HEK293 (cell line): ENCODE measurements around the gene ADGRF1.
A peak's percentile ranks its signal among the peaks of the same experiment; 100 is the strongest.

ENCODE experiments used
- CTCF ChIA-PET: fragments of 350-600 bp; formaldehyde crosslinking; extraction: SDS; loops from one replicate; lab custom pipeline; 2021; ENCODE audit warnings: antibody characterized with exemption; lab: Yijun Ruan, JAX
- POLR2A ChIA-PET: fragments of 300-600 bp; formaldehyde crosslinking; extraction: SDS; loops from one replicate; lab custom pipeline; 2020; ENCODE audit warnings: antibody characterized with exemption, inconsistent platforms; lab: Yijun Ruan, JAX
- H3K27ac ChIP-seq: fragments of 200-500 bp; sonication (Bioruptor generic); 2 replicates; pipeline ENCODE4 v1.5.1; 2014; ENCODE audit warnings: low read depth, low read length, control low read depth, inconsistent platforms; ENCODE audit errors: extremely low read depth
- H3K36me3 ChIP-seq, 2 experiments: fragments of 200-500 bp in 1 of 2; sonication (Bioruptor generic) in 1 of 2; 1 replicate in 1 of 2; 2 replicates in 1 of 2; pipeline ENCODE4 v1.5.1; 2014 to 2017; ENCODE audit warnings: inconsistent platforms in 2 of 2, low read length in 2 of 2; ENCODE audit not compliant: control insufficient read depth in 2 of 2, insufficient read depth in 1 of 2
- H3K4me1 ChIP-seq: fragments of 200-500 bp; sonication (Bioruptor generic); 2 replicates; pipeline ENCODE4 v1.5.1; 2014; ENCODE audit warnings: mild to moderate bottlenecking, low read length, inconsistent platforms; ENCODE audit not compliant: control insufficient read depth, insufficient read depth
- H3K4me3 ChIP-seq: 2 replicates; pipeline ENCODE4 v1.5.1; 2011; ENCODE audit warnings: low read depth, mild to moderate bottlenecking, control low read depth, low read length, moderate library complexity
- H3K9me3 ChIP-seq: fragments of 200-500 bp; sonication (Bioruptor generic); 2 replicates; pipeline ENCODE4 v1.5.1; 2014; ENCODE audit warnings: low read depth, low read length, inconsistent platforms; ENCODE audit not compliant: control insufficient read depth, insufficient read depth
- FEZF1 ChIP-seq: fragments of 450-650 bp; formaldehyde crosslinking; IDR thresholded peaks from 2 replicates; pipeline ENCODE4 v1.5.1; 2016; ENCODE audit warnings: missing biosample characterization, missing genetic modification characterization
- IKZF3 ChIP-seq: fragments of 450-650 bp; IDR thresholded peaks from 2 replicates; pipeline ENCODE4 v1.5.0; 2018; ENCODE audit warnings: missing biosample characterization, mild to moderate bottlenecking, missing genetic modification characterization, moderate library complexity
- KLF7 ChIP-seq: fragments of 450-650 bp; formaldehyde crosslinking; IDR thresholded peaks from 2 replicates; pipeline ENCODE4 v1.5.1; 2016; ENCODE audit warnings: missing biosample characterization, missing genetic modification characterization, borderline replicate concordance
- MYNN ChIP-seq: fragments of 450-650 bp; formaldehyde crosslinking; IDR thresholded peaks from 2 replicates; pipeline ENCODE4 v1.5.1; 2016; ENCODE audit warnings: missing biosample characterization, missing genetic modification characterization, borderline replicate concordance
- OVOL3 ChIP-seq: fragments of 450-650 bp; formaldehyde crosslinking; IDR thresholded peaks from 2 replicates; pipeline ENCODE4 v1.5.1; 2016; ENCODE audit warnings: missing biosample characterization, missing genetic modification characterization
- PRDM10 ChIP-seq: fragments of 450-650 bp; formaldehyde crosslinking; IDR thresholded peaks from 2 replicates; pipeline ENCODE4 v1.5.1; 2016; ENCODE audit warnings: missing biosample characterization, missing genetic modification characterization
- REPIN1 ChIP-seq: fragments of 450-650 bp; formaldehyde crosslinking; IDR thresholded peaks from 2 replicates; pipeline ENCODE4 v1.5.1; 2017; ENCODE audit warnings: missing biosample characterization, missing genetic modification characterization, low read depth
- ZFHX2 ChIP-seq: fragments of 450-650 bp; formaldehyde crosslinking; conservative IDR thresholded peaks from 2 replicates; pipeline ENCODE4 v1.5.1; 2016; ENCODE audit warnings: missing biosample characterization, missing genetic modification characterization
- ZNF114 ChIP-seq: fragments of 450-650 bp; formaldehyde crosslinking; IDR thresholded peaks from 2 replicates; pipeline ENCODE4 v1.5.0; 2017; ENCODE audit warnings: missing biosample characterization, missing genetic modification characterization
- ZNF121 ChIP-seq: fragments of 450-650 bp; formaldehyde crosslinking; IDR thresholded peaks from 2 replicates; pipeline ENCODE4 v1.5.1; 2016; ENCODE audit warnings: missing biosample characterization, missing genetic modification characterization
- ZNF132 ChIP-seq: fragments of 450-650 bp; formaldehyde crosslinking; IDR thresholded peaks from 2 replicates; pipeline ENCODE4 v1.5.1; 2017; ENCODE audit warnings: missing biosample characterization, missing genetic modification characterization, borderline replicate concordance
- ZNF146 ChIP-seq: fragments of 450-650 bp; formaldehyde crosslinking; IDR thresholded peaks from 2 replicates; pipeline ENCODE4 v1.5.1; 2016; ENCODE audit warnings: missing biosample characterization, missing genetic modification characterization
- ZNF23 ChIP-seq: fragments of 450-650 bp; formaldehyde crosslinking; IDR thresholded peaks from 2 replicates; pipeline ENCODE4 v1.5.1; 2016; ENCODE audit warnings: missing biosample characterization, missing genetic modification characterization, borderline replicate concordance
- ZNF239 ChIP-seq: fragments of 450-650 bp; formaldehyde crosslinking; IDR thresholded peaks from 2 replicates; pipeline ENCODE4 v1.5.1; 2016; ENCODE audit warnings: missing biosample characterization, missing genetic modification characterization
- ZNF280D ChIP-seq: fragments of 450-650 bp; formaldehyde crosslinking; IDR thresholded peaks from 2 replicates; pipeline ENCODE4 v1.5.1; 2016; ENCODE audit warnings: missing biosample characterization, missing genetic modification characterization
- ZNF292 ChIP-seq: fragments of 450-650 bp; formaldehyde crosslinking; IDR thresholded peaks from 2 replicates; pipeline ENCODE4 v1.5.1; 2016; ENCODE audit warnings: low read depth, missing biosample characterization, missing genetic modification characterization, borderline replicate concordance
- ZNF501 ChIP-seq: fragments of 450-650 bp; formaldehyde crosslinking; IDR thresholded peaks from 2 replicates; pipeline ENCODE4 v1.5.1; 2016; ENCODE audit warnings: missing biosample characterization, missing genetic modification characterization
- ZNF521 ChIP-seq: fragments of 450-650 bp; formaldehyde crosslinking; IDR thresholded peaks from 2 replicates; pipeline ENCODE4 v1.5.1; 2017; ENCODE audit warnings: missing biosample characterization, mild to moderate bottlenecking, missing genetic modification characterization
- ZNF560 ChIP-seq: fragments of 450-650 bp; formaldehyde crosslinking; IDR thresholded peaks from 2 replicates; pipeline ENCODE4 v1.5.1; 2017; ENCODE audit warnings: missing biosample characterization, missing genetic modification characterization, borderline replicate concordance
- ZNF580 ChIP-seq: fragments of 450-650 bp; formaldehyde crosslinking; IDR thresholded peaks from 2 replicates; pipeline ENCODE4 v1.5.1; 2016; ENCODE audit warnings: missing biosample characterization, missing genetic modification characterization
- ZNF654 ChIP-seq: fragments of 450-650 bp; formaldehyde crosslinking; IDR thresholded peaks from 2 replicates; pipeline ENCODE4 v1.5.1; 2016; ENCODE audit warnings: low read depth, missing biosample characterization, missing genetic modification characterization
- ZNF664 ChIP-seq: fragments of 450-650 bp; formaldehyde crosslinking; IDR thresholded peaks from 2 replicates; pipeline ENCODE4 v1.5.1; 2016; ENCODE audit warnings: missing biosample characterization, missing genetic modification characterization
- ZNF704 ChIP-seq: fragments of 450-650 bp; formaldehyde crosslinking; IDR thresholded peaks from 2 replicates; pipeline ENCODE4 v1.5.1; 2016; ENCODE audit warnings: missing biosample characterization, missing genetic modification characterization
- ZNF777 ChIP-seq: fragments of 450-650 bp; formaldehyde crosslinking; IDR thresholded peaks from 2 replicates; pipeline ENCODE4 v1.5.1; 2017; ENCODE audit warnings: missing biosample characterization, missing genetic modification characterization, borderline replicate concordance

ADGRF1 gene

GRCh38 chr6:47032974-47033765 lies 9.0 kb downstream of the ADGRF1 start:
- CTCF ChIA-PET: interaction anchor here (0.7 to 5.0 kb wide), 5 partner anchors 10 to 383 kb away, joined by 3 to 44 read pairs (median 9); partner anchors contain the start of gene ADGRF1
- TF ChIP-seq ZFHX2 (peak; percentile 47; the same call in 1 of the 2 replicates), MYNN (tag by site-specific recombination) (no peak)
- no peak overlapping the region for H3K27ac ChIP-seq
- POLR2A ChIA-PET: interaction anchor here (0.6 kb wide), 1 partner anchor 288 kb away, joined by 6 read pairs; no protein-coding TSS in a partner anchor
- no peaks in the 10 kb centered on the region for H3K9me3 ChIP-seq
- peaks cover 18% of the 10 kb centered on the region for H3K4me1 ChIP-seq
- no peak overlapping the region for H3K4me3 ChIP-seq
- H3K36me3 ChIP-seq: no peaks in the 10 kb centered on the region

- peaks cover 18% of the 10 kb centered on the region for H3K4me1 ChIP-seq
- CTCF ChIA-PET: interaction anchor here (0.7 to 3.1 kb wide), 4 partner anchors 11 to 538 kb away, joined by 3 to 9 read pairs (median 7); partner anchors contain the start of gene ADGRF1
- H3K4me3 ChIP-seq: no peak overlapping the region
- POLR2A ChIA-PET: no interaction called here
- TF ChIP-seq ZNF121 (no peak), ZNF580 (no peak), ZNF239 (tag by site-specific recombination) (no peak), ZNF521 (no peak), ZNF704 (tag by site-specific recombination) (no peak), ZNF777 (tag by site-specific recombination) (no peak), ZNF146 (tag by site-specific recombination) (no peak), ZNF292 (no peak), IKZF3 (tag by site-specific recombination) (no peak), ZNF280D (no peak), ZNF654 (no peak), ZNF23 (tag by site-specific recombination) (no peak), REPIN1 (no peak), ZNF132 (tag by site-specific recombination) (no peak)
- no peaks in the 10 kb centered on the region for H3K36me3 ChIP-seq
- H3K9me3 ChIP-seq: no peaks in the 10 kb centered on the region
- no peak overlapping the region for H3K27ac ChIP-seq
These were observed 10.5 kb downstream of the ADGRF1 start for GRCh38 chr6:47031656-47032055.

GRCh38 chr6:47029865-47030561 lies 12.1 kb downstream of the ADGRF1 start:
- no peak overlapping the region for H3K27ac ChIP-seq
- ChIA-PET POLR2A (no interaction called here), CTCF (no interaction called here)
- H3K4me1 ChIP-seq: peaks cover 16% of the 10 kb centered on the region
- H3K9me3 ChIP-seq: no peaks in the 10 kb centered on the region
- no peak overlapping the region for H3K4me3 ChIP-seq
- no peaks in the 10 kb centered on the region for H3K36me3 ChIP-seq
- TF ChIP-seq ZNF501 (tag by site-specific recombination) (no peak), ZNF664 (no peak), OVOL3 (tag by site-specific recombination) (no peak), ZNF560 (tag by site-specific recombination) (no peak), ZNF114 (tag by site-specific recombination) (no peak), FEZF1 (no peak), KLF7 (no peak), PRDM10 (no peak)
